Transverse colon (tissue), 4 donors: Measurements from ENCODE around the gene FBXL14. TPM values are rescaled to one million over a fixed set of nuclear protein-coding genes. Genes with fewer than 3 reads are reported as not detected.

Experiments
- DNase-seq: peaks from one replicate; pipeline ENCODE4 v3.0.0-alpha.2; 2019
- H3K27ac ChIP-seq, 4 donors: fragments of 200-600 bp; sonication (generic); 2 replicates each; pipeline ENCODE4 v1.5.1; 2016 to 2018; ENCODE audit warnings: inconsistent platforms in 4 of 4
- H3K27me3 ChIP-seq: fragments of 200-600 bp; sonication (generic); 2 replicates; pipeline ENCODE4 v1.5.1; 2017; ENCODE audit warnings: inconsistent platforms
- H3K36me3 ChIP-seq, 4 donors: fragments of 200-600 bp; sonication (generic); 2 replicates each; pipeline ENCODE4 v1.5.1; 2017 to 2019; ENCODE audit warnings: inconsistent platforms in 4 of 4
- H3K4me1 ChIP-seq, 4 donors: fragments of 200-600 bp; sonication (generic); 2 replicates each; pipeline ENCODE4 v1.5.1; 2017 to 2020; ENCODE audit warnings: inconsistent platforms in 4 of 4
- H3K4me3 ChIP-seq, 4 donors: fragments of 200-600 bp; sonication (generic); 1 replicate in 1 of 4; 2 replicates in 3 of 4; pipeline versions ENCODE4 v1.5.1 to v1.6.1; 2017 to 2019; ENCODE audit warnings: inconsistent platforms in 4 of 4
- H3K9me3 ChIP-seq, 2 donors: fragments of 200-600 bp; sonication (generic); 2 replicates each; pipeline ENCODE4 v1.5.1; 2017 to 2019; ENCODE audit warnings: inconsistent platforms in 2 of 2
- CTCF ChIP-seq, 5 experiments: fragments of 200-600 bp in 3 of 5; fragments of 450-650 bp in 2 of 5; sonication (generic) in 3 of 5; IDR thresholded peaks; 1 replicate in 2 of 5; 2 replicates in 3 of 5; pipeline ENCODE4 v1.5.1; 2016 to 2017; ENCODE audit warnings: antibody characterized with exemption in 5 of 5, inconsistent platforms in 3 of 5, mild to moderate bottlenecking in 2 of 5, moderate library complexity in 1 of 5
- EP300 ChIP-seq: sonication (generic); formaldehyde crosslinking; IDR thresholded peaks from one replicate; pipeline ENCODE4 v1.6.1; 2017; ENCODE audit warnings: antibody characterized with exemption, low read depth
- POLR2A ChIP-seq: fragments of 450-650 bp; IDR thresholded peaks from one replicate; pipeline ENCODE4 v1.6.1; 2016; ENCODE audit warnings: antibody characterized with exemption, mild to moderate bottlenecking, moderate library complexity
- POLR2AphosphoS5 ChIP-seq, 3 donors: sonication (generic); formaldehyde crosslinking; IDR thresholded peaks; one replicate each; pipeline ENCODE4 v1.6.1; 2016; ENCODE audit warnings: antibody characterized with exemption in 3 of 3
- WGBS, 2 donors: methylation state at CpG; one replicate each; pipeline ENCODE4 v1.1.5; 2018; ENCODE audit warnings: low coverage in 1 of 2; 5-methylcytosine and 5-hydroxymethylcytosine counted together
- in situ Hi-C, 4 donors: fragments of 200-750 bp; cut with MboI; loops; one replicate each; pipeline versions ENCODE4 v1.15.0 to v1.15.1; 2017; ENCODE audit warnings: low sequenced_read_pairs in 3 of 4, low pct_ligation_motif_present in 1 of 4, low pct_unique_long_range_greater_than_20kb in 1 of 4
- intact Hi-C: fragments of 100-400 bp; cut with DNase I; formaldehyde crosslinking; loops from one replicate; pipeline ENCODE4 v1.15.1; 2023; ENCODE audit warnings: low total_unique reads
- total RNA-seq, 4 donors: library from RNA; depleted of rRNA; stranded (reverse); fragments of >200 nt; gene quantifications; one replicate each; pipeline ENCODE4 v1.1.0, GENCODE V29; 2016

The FBXL14 gene
- total RNA-seq, 4 donors from 2014 or later = 15.5 to 44.4 (median 28.0) TPM

GRCh38 chr12:1528791-1529190 is 65.6 kb downstream of the FBXL14 start:
- in situ Hi-C loops = no loop called here
- intact Hi-C loops = no loop called here
- peaks cover 0 to 8% (median 6%) of the 10 kb centered on the region in 4 donors for H3K4me1 ChIP-seq
- H3K36me3 ChIP-seq = no peaks in the 10 kb centered on the region
- WGBS, 2 donors = 59% methylated on average over 3 of the region's 3 CpGs; no CpG with 5 or more reads in 1 of the 2 donors
- H3K27ac ChIP-seq = no peak overlapping the region
- peaks cover 67% of the 10 kb centered on the region for H3K27me3 ChIP-seq
- no peak for DNase-seq
- H3K9me3 ChIP-seq = no peaks in the 10 kb centered on the region
- H3K4me3 ChIP-seq = no peak overlapping the region
- TF ChIP-seq POLR2A (no peak), POLR2AphosphoS5 (IDR thresholded peaks at IDR 0.05) (no peak), CTCF (IDR thresholded peaks at IDR 0.05) (no peak), EP300 (no peak)

- TF ChIP-seq CTCF (IDR thresholded peaks at IDR 0.05) (no peak), POLR2AphosphoS5 (IDR thresholded peaks at IDR 0.05) (no peak), EP300 (no peak), POLR2A (no peak)
- Histone ChIP-seq H3K27ac (no peak overlapping the region), H3K27me3 (peaks cover 57% of the 10 kb centered on the region), H3K36me3 (no peaks in the 10 kb centered on the region), H3K4me1 (peaks cover 0 to 8% (median 6%) of the 10 kb centered on the region in 4 donors), H3K4me3 (no peak overlapping the region), H3K9me3 (no peaks in the 10 kb centered on the region)
- no peak for DNase-seq
- in situ Hi-C loops (no loop called here), intact Hi-C loops (no loop called here)
- 62 to 63% methylated on average over 3 to 4 of the region's 4 CpGs for WGBS, 2 donors
These were observed 66.6 kb downstream of the FBXL14 start for GRCh38 chr12:1527789-1528188.

- Histone ChIP-seq H3K27me3 (peaks cover 37% of the 10 kb centered on the region), H3K36me3 (no peaks in the 10 kb centered on the region), H3K9me3 (no peaks in the 10 kb centered on the region), H3K4me3 (no peak overlapping the region), H3K27ac (no peak overlapping the region), H3K4me1 (no peaks in the 10 kb centered on the region)
- DNase-seq = no peak
- WGBS, 2 donors = 66 to 79% methylated on average over 3 to 10 of the region's 10 CpGs
- no peak for TF ChIP-seq POLR2AphosphoS5 (IDR thresholded peaks at IDR 0.05)
- no peak for TF ChIP-seq CTCF (IDR thresholded peaks at IDR 0.05)
- no peak for TF ChIP-seq POLR2A
- no peak for TF ChIP-seq EP300
- intact Hi-C loops = no loop called here
- in situ Hi-C loops = no loop called here
These were observed 68.5 kb downstream of the FBXL14 start for GRCh38 chr12:1525858-1526257.

- H3K9me3 ChIP-seq = no peaks in the 10 kb centered on the region
- H3K27me3 ChIP-seq = peaks cover 17% of the 10 kb centered on the region
- TF ChIP-seq POLR2AphosphoS5 (IDR thresholded peaks at IDR 0.05) = no peak
- TF ChIP-seq CTCF (IDR thresholded peaks at IDR 0.05) = no peak
- TF ChIP-seq EP300 = no peak
- TF ChIP-seq POLR2A = no peak
- in situ Hi-C loops = no loop called here
- no peak for DNase-seq
- H3K27ac ChIP-seq = no peak overlapping the region
- H3K4me1 ChIP-seq = peaks cover 12 to 14% (median 12%) of the 10 kb centered on the region in 4 donors
- intact Hi-C loops = no loop called here
- WGBS, 2 donors = 71 to 77% methylated on average over 8 to 13 of the region's 13 CpGs
- H3K36me3 ChIP-seq = no peaks in the 10 kb centered on the region
- no peak overlapping the region for H3K4me3 ChIP-seq
These were observed 70.8 kb downstream of the FBXL14 start for GRCh38 chr12:1523558-1524050.
